Sigmoid colon (tissue), 4 donors: ENCODE measurements around the gene DDX27.

Experiments
- CTCF ChIP-seq, 4 experiments: fragments of 450-650 bp in 3 of 4; fragments of 200-600 bp in 1 of 4; IDR thresholded peaks; one replicate each; pipeline ENCODE4 v1.5.1; 2016 to 2019; ENCODE audit warnings: antibody characterized with exemption in 4 of 4, mild to moderate bottlenecking in 3 of 4, moderate library complexity in 2 of 4
- EP300 ChIP-seq, 4 donors: sonication (generic); formaldehyde crosslinking; IDR thresholded peaks; one replicate each; pipeline ENCODE4 v1.6.1; 2017; ENCODE audit warnings: antibody characterized with exemption in 4 of 4
- POLR2AphosphoS5 ChIP-seq, 4 donors: sonication (generic); formaldehyde crosslinking; IDR thresholded peaks; one replicate each; pipeline ENCODE4 v1.6.1; 2017; ENCODE audit warnings: antibody characterized with exemption in 4 of 4

- TF ChIP-seq CTCF (IDR thresholded peaks at IDR 0.05): no peak
- TF ChIP-seq EP300 (IDR thresholded peaks at IDR 0.05): no peak
- no peak for TF ChIP-seq POLR2AphosphoS5 (IDR thresholded peaks at IDR 0.05)
Observed at GRCh38 chr20:49286689-49287551, 67.7 kb downstream of the DDX27 start.
